ENCODE data around the gene CTNND2.

CTNND2 gene

GRCh38 chr5:11607944-11608483 is 296.2 kb downstream of the CTNND2 start:
- in situ Hi-C loops (cut with HindIII; ENCODE audit: low sequenced_read_pairs) = no loop called here

- in situ Hi-C loops (cut with HindIII; ENCODE audit: low sequenced_read_pairs) = no loop called here
These were observed 301.9 kb downstream of the CTNND2 start for GRCh38 chr5:11602298-11602697.

GRCh38 chr5:11599499-11599898 is 304.7 kb downstream of the CTNND2 start:
- in situ Hi-C loops (cut with HindIII; ENCODE audit: low sequenced_read_pairs) = loop anchor here (5.0 kb wide), 1 partner anchor 87 kb away; no protein-coding TSS in a partner anchor

GRCh38 chr5:11596657-11597071 is 307.6 kb downstream of the CTNND2 start:
- in situ Hi-C loops (cut with HindIII; ENCODE audit: low sequenced_read_pairs) = loop anchor here (5.0 kb wide), 1 partner anchor 84 kb away; no protein-coding TSS in a partner anchor

GRCh38 chr5:11596185-11596584 is 308.1 kb downstream of the CTNND2 start:
- in situ Hi-C loops (cut with HindIII; ENCODE audit: low sequenced_read_pairs) = loop anchor here (5.0 kb wide), 1 partner anchor 84 kb away; no protein-coding TSS in a partner anchor

GRCh38 chr5:11595045-11595444 is 309.2 kb downstream of the CTNND2 start:
- in situ Hi-C loops (cut with HindIII; ENCODE audit: low sequenced_read_pairs) = loop anchor here (5.0 kb wide), 1 partner anchor 83 kb away; no protein-coding TSS in a partner anchor

GRCh38 chr5:11594021-11594420 is 310.2 kb downstream of the CTNND2 start:
- in situ Hi-C loops (cut with HindIII; ENCODE audit: low sequenced_read_pairs) = no loop called here

- in situ Hi-C loops (cut with HindIII; ENCODE audit: low sequenced_read_pairs) = no loop called here
These were observed 313.8 kb downstream of the CTNND2 start for GRCh38 chr5:11590475-11590874.

GRCh38 chr5:11588803-11589202 is 315.4 kb downstream of the CTNND2 start:
- in situ Hi-C loops (cut with HindIII; ENCODE audit: low sequenced_read_pairs) = no loop called here

GRCh38 chr5:11584017-11584416 is 320.2 kb downstream of the CTNND2 start:
- in situ Hi-C loops (cut with HindIII; ENCODE audit: low sequenced_read_pairs) = no loop called here

- in situ Hi-C loops (cut with HindIII; ENCODE audit: low sequenced_read_pairs) = no loop called here
These were observed 324.9 kb downstream of the CTNND2 start for GRCh38 chr5:11579351-11579750.

- in situ Hi-C loops (cut with HindIII; ENCODE audit: low sequenced_read_pairs) = no loop called here
These were observed 329.5 kb downstream of the CTNND2 start for GRCh38 chr5:11574787-11575186.

GRCh38 chr5:11573140-11573992 is 330.9 kb downstream of the CTNND2 start:
- in situ Hi-C loops (cut with HindIII; ENCODE audit: low sequenced_read_pairs) = no loop called here

- in situ Hi-C loops (cut with HindIII; ENCODE audit: low sequenced_read_pairs) = no loop called here
These were observed 339.5 kb downstream of the CTNND2 start for GRCh38 chr5:11564706-11565105.

- in situ Hi-C loops (cut with HindIII; ENCODE audit: low sequenced_read_pairs) = no loop called here
These were observed 340.4 kb downstream of the CTNND2 start for GRCh38 chr5:11563822-11564221.

- in situ Hi-C loops (cut with HindIII; ENCODE audit: low sequenced_read_pairs) = no loop called here
These were observed 343.1 kb downstream of the CTNND2 start for GRCh38 chr5:11560915-11561697.

- in situ Hi-C loops (cut with HindIII; ENCODE audit: low sequenced_read_pairs) = no loop called here
These were observed 347.2 kb downstream of the CTNND2 start for GRCh38 chr5:11557063-11557462.

- in situ Hi-C loops (cut with HindIII; ENCODE audit: low sequenced_read_pairs) = no loop called here
These were observed 349.1 kb downstream of the CTNND2 start for GRCh38 chr5:11555171-11555570.

- in situ Hi-C loops (cut with HindIII; ENCODE audit: low sequenced_read_pairs) = no loop called here
These were observed 356.5 kb downstream of the CTNND2 start for GRCh38 chr5:11547730-11548129.

- in situ Hi-C loops (cut with HindIII; ENCODE audit: low sequenced_read_pairs) = no loop called here
These were observed 357.1 kb downstream of the CTNND2 start for GRCh38 chr5:11547140-11547539.

- in situ Hi-C loops (cut with HindIII; ENCODE audit: low sequenced_read_pairs) = no loop called here
These were observed 364.1 kb downstream of the CTNND2 start for GRCh38 chr5:11540112-11540511.

Data from endothelial cell of hepatic sinusoid (primary cell).